HG03066 (cell line): ENCODE results near the gene SND1.

Experiments
- ATAC-seq: cut with Tn5 transposase; IDR thresholded peaks from one replicate; pipeline ENCODE4 v1.9.1; 2021; ENCODE audit warnings: low read depth; ENCODE audit not compliant: unreplicated experiment

The SND1 gene

DNA sequence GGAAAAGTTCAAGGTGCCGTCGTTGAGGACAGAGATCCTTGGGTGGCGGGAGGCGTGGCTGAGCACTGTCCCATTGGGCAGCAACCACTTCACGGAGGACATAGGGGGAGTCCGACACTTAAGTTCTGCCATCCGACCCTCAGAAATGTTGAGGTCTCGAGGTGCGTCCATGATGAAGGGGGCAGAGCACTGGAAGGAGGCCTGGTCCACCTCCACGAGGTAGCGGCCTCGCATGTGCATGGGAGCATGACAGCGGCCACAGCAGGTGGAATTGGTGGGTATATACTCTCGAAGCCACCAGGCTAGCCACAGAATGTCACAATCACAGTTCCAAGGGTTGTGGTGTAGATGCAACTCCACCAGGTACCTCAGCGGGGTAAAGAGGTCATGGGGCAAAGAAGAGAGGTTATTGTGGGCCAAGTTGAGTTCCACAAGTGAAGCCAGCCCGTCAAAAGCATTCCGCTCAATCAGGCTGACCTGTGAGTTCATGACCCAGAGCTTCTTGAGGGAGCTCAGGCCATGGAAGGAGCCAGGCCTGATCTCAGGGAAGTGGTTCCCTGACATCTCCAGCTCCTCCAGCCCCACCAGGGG, 377.5 kb downstream of the SND1 start:
- ATAC-seq, result no peak

- ATAC-seq, result no peak
These were observed 378.3 kb downstream of the SND1 start for GRCh38 chr7:128030263-128030653.

- ATAC-seq, result peak; percentile 31
These were observed 378.9 kb downstream of the SND1 start, which contains the start of gene LRRC4 for GRCh38 chr7:128030654-128031611. Gene LRRC4, minus strand, starts transcription at chr7:128031437. Its CDS starts 797 bp downstream, at chr7:128030640.

GRCh38 chr7:128031901-128032604, 380.1 kb downstream of the SND1 start:
- ATAC-seq, result peak; percentile 49

GRCh38 chr7:128032605-128033235, 380.7 kb downstream of the SND1 start:
- ATAC-seq, result no peak

GRCh38 chr7:128033246-128033645, 381.3 kb downstream of the SND1 start:
- no peak for ATAC-seq

GRCh38 chr7:128034825-128035224, 382.8 kb downstream of the SND1 start:
- no peak for ATAC-seq

DNA sequence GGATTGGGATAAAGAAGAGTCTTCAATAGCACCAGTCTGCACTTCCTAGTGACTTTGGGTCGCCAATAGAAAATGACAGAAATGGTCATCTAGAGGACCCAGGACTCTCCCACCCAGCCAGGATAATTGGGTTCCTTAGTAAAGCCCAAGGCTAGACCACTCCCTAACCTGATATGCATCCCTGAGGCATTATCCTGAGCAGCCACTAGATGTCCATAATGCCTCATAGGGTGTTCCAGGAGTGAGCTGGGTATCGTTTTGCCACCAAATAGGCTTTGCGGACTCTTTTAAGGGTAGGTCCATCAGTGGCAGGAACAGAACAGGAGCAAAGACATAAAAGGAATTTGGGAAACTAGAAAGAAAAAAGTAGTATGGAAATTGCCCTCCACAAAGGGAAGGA, 383.7 kb downstream of the SND1 start:
- no peak for ATAC-seq

DNA sequence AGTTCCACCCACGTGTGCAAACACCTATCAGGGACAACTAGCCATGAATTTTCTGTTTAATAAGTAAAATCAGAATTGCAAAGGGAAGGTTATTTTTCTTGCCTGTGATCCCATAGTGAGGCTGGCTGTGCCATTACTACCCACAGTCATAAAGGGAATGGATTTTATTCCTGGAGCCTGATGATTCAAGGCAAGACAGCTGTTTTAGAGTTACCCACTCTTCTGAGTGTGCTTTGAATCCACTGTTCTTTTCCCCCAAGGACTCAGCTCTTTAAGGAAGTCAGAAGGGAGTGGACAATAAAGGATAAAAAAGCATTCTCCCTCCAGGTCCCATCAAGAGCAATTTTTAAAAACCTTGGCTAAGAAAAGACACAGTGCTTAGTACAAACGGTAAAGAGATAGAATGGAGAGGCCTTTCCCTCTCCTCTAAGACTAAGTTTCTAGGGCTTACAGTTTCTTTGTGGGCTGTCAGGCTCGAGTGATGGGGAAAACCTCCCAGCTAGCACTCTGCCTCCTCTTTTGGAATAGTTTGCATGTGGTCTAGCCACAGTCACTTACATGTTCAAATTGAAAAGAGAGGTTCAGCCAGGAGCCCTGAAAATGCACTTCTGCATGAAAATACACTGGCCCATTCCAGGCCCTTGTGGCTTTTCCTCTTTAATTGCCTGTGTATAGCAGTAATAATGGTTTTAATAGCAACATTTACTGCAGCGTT, 384.4 kb downstream of the SND1 start:
- ATAC-seq, result no peak

- no peak for ATAC-seq
These were observed 385.1 kb downstream of the SND1 start for GRCh38 chr7:128037081-128037480.

DNA sequence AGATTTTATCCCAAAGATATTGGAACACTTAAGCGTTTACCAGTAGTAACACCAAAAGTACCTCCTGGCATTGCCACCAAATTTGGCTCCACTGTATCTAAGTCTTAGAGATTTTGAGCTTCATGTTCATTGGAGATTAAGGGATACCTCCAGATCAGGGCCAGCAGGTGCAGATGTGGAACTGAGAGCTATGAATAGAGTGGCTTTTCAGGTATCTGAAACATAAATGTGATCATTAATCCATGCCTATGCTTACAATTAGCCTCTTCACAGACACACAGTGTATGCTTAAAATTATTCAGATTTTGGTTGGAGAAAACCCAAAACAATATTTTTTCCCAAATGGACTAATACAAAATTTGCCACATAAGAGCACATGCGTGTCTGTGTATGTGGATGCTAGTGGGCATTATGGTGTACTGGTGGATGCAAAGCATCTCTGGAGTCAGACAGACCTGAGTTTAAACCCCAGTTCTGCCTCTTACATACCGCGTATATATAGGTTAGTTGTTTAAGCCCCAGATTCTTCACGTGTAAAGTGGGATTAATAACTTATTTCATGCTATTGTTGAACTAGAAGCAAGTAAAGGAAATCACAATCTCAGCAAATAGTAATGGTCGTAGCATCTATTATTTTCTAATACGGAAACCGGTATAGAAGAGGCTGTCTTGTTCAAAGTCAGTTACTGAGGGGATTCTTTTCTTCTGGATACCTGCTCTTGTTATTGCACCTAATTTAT, 386.1 kb downstream of the SND1 start:
- no peak for ATAC-seq

DNA sequence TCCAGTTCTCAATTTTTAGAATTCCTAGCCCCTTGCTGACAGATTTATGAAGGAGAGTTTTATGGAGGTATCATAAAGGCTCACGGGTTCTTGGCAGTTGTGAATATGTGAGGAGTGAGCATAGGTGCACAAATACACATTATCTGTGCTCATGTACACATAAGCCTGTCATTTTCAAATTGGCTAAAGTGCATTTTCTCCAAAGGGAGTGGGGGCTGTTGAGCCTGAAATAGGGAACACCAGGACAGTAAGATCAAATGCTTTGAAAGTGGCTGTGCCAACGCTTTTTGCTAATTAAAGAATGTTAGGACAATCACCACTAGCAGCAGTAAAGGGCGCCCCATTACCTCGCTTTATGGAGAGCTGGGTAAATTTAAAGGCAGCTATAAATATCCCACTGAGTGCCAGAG, 387.6 kb downstream of the SND1 start:
- no peak for ATAC-seq

DNA sequence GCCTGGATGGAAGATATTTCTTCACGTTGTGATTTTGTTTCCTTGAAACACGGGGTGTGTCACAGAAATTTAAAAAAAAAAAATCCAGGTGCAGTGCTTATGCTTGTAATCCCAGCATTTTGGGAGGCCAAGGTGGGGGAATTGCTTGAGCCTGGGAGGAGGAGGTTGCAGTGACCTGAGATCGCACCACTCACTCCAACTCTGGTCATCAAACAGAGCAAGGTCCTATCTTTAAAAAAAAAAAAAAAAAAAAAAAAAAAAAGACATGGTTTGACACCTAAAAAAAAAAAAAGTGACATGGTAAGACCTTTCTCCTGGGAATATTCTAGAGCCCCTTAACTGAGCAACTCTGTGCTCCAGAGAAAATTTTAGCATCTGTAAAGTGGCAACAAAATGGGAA, 388.2 kb downstream of the SND1 start:
- ATAC-seq, result no peak

DNA sequence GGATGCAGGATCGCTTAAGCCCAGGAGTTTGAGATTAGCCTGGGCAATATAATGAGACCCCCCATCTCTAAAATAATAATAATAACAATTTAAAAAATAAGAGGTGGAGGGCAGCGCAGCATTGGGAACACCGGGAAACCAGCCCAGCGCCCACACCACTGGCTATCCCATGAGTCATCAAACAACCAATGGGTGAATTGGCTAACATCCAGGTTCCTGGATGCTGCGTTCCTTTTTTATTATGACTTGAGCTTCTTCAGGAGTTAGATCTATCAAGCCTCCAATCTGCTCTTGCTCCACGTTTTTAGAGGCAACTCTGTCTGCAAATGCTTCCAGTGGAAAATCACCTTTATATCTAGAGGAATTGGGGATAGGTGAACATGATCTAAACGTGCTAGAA, 389.2 kb downstream of the SND1 start:
- no peak for ATAC-seq

DNA sequence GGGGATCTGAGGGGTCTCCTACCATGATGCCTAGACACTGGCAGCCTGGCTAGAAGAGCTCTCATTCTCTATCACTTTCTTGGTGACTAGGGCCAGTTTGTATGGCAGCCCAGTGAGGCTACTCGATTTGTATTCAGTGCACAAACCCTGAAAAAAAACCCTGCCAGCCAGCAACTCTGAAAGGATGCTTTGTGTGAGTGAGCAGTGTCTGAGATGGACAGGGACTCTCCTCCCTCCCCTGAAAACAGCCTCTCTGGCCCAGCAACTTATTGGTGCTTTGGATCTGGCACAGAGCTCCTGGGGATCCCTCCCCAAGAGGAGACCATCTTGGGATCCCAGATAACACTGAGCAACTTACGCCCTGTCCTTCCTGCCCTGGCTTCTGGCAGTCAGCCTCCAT, 390.0 kb downstream of the SND1 start:
- ATAC-seq, result no peak

GRCh38 chr7:128044064-128044463, 392.1 kb downstream of the SND1 start:
- no peak for ATAC-seq

DNA sequence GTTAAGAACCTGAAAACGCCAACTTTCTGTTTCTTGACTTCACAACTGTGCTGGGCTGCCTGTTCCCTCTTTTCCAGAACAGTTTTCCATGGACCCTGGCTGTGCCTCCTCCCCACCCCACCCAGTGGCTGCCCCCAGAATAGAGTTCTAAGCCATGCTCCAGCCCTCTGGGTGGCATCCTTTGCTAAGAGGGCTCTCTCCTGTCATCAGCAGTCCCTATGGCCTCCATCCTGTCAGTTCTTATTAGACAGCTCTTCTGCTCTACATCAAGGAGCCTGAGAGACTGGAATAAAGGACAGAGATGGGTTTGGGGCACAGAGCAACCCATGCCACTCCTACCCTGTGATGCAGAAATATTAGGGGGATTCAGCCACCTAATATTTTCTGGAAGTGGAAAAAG, 393.2 kb downstream of the SND1 start:
- ATAC-seq, result no peak

DNA sequence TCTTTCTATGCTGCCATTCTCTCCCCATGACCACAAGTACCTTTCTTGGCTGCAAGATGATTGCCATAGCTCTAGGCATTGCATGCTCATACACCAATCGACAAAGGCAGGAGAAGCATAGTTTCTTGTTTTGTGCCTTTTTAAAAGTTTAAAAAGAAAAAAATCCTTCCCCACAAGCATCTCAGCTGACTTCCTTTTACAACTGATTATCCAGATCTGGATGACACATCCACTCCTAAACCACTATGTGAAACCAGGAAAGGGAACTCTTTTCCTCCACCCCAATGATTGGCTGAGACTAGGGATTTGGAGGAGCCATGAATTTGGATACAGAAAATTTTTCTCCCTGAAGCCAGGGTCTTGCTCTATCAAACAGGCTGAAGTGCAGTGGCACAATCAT, 393.8 kb downstream of the SND1 start:
- ATAC-seq, result no peak

GRCh38 chr7:128052404-128052803, 400.4 kb downstream of the SND1 start:
- no peak for ATAC-seq

- ATAC-seq, result no peak
These were observed 401.0 kb downstream of the SND1 start for GRCh38 chr7:128053023-128053422.
